ENCODE results near the gene ALPK3. TPM values are rescaled to one million over a fixed set of nuclear protein-coding genes. Genes with fewer than 3 reads are reported as not detected.

Gene ALPK3
- total and polyA plus RNA-seq, 9 of the 15 experiments (the other 6 are each of a cell fraction or from before 2014, with no cell fraction given), result 0.04 to 1.0 (median 0.07) TPM; not detected in 2

GRCh38 chr15:84907731-84908130 is 90.6 kb downstream of the ALPK3 start (continued):
- TF ChIP-seq ZBTB8A (IDR thresholded peaks at IDR 0.05; ENCODE audit: partially characterized antibody) (no peak), U2AF1 (optimal IDR thresholded peaks at IDR 0.05; ENCODE audit: low read depth, low read length) (no peak), PHF8 (IDR thresholded peaks at IDR 0.05; ENCODE audit: borderline replicate concordance, low read length) (no peak), CREB5 (CRISPR knock-in tag; IDR thresholded peaks at IDR 0.05) (no peak), CREB3 (tag; conservative IDR thresholded peaks at IDR 0.05; ENCODE audit: low read depth) (no peak), ZNF133 (CRISPR knock-in tag; IDR thresholded peaks at IDR 0.05) (no peak), ZNF507 (tag; conservative IDR thresholded peaks at IDR 0.05) (no peak), ZFX (CRISPR knock-in tag; IDR thresholded peaks at IDR 0.05) (no peak), ZBTB49 (CRISPR knock-in tag; IDR thresholded peaks at IDR 0.05; ENCODE audit: borderline replicate concordance) (no peak), ZZZ3 (IDR thresholded peaks at IDR 0.05) (no peak), NFXL1 (CRISPR knock-in tag; IDR thresholded peaks at IDR 0.05) (no peak), HOMEZ (CRISPR knock-in tag; IDR thresholded peaks at IDR 0.05) (no peak), SNIP1 (IDR thresholded peaks at IDR 0.05; ENCODE audit: low read depth) (no peak), RB1 (IDR thresholded peaks at IDR 0.05; ENCODE audit: low read depth) (no peak), ZNF232 (CRISPR knock-in tag; IDR thresholded peaks at IDR 0.05) (no peak), ZNF583 (CRISPR knock-in tag; IDR thresholded peaks at IDR 0.05) (no peak), ADNP (tag; IDR thresholded peaks at IDR 0.05) (peak; percentile 92), ZFPM2 (CRISPR knock-in tag; IDR thresholded peaks at IDR 0.05) (no peak), NONO (IDR thresholded peaks at IDR 0.05; ENCODE audit: low read depth in 2 of 2, low read length in 1 of 2) (no peak), PURB (CRISPR knock-in tag; IDR thresholded peaks at IDR 0.05; ENCODE audit: low read depth) (no peak)

Data from K562 (cell line).